HL-60 (cell line): ENCODE measurements around the gene BRF1.

ENCODE experiments used
- POLR2AphosphoS5 ChIP-seq: IDR thresholded peaks from 2 replicates; pipeline ENCODE4 v1.6.1; 2012; ENCODE audit warnings: low read depth
- TF ChIP-seq, protein P1 (sequence below): IDR thresholded peaks from one replicate; pipeline ENCODE4 v1.5.1; 2011; ENCODE audit warnings: low read length, control low read depth, inconsistent platforms; ENCODE audit not compliant: insufficient read depth

DNA sequence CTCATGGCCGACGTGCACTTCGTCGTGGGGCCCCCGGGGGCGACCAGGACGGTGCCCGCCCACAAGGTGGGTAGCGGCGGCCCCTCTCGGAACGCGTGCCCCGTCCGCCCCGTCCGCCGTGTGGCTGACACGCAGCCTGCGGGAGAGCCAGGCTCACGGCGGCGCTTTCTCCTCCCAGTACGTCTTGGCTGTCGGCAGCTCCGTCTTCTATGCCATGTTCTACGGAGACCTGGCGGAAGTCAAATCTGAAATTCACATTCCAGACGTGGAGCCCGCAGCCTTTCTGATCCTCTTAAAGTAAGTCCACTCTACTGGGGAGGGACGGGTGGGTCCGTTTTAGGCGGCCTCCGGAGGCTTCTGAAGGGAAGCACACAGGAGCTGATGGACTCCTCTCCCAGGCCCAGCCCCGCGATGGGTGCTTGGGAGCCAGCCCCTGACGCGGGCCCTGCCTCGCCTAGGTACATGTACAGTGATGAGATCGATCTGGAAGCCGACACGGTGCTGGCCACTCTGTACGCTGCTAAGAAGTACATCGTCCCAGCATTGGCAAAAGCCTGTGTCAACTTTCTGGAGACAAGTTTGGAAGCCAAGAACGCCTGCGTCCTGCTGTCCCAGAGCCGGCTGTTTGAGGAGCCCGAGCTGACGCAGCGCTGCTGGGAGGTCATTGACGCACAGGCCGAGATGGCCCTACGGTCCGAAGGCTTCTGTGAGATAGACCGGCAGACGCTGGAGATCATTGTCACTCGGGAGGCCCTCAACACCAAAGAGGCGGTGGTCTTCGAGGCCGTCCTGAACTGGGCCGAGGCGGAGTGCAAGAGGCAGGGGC is 51.4 kb downstream of the BRF1 start:
- no peak for TF ChIP-seq POLR2AphosphoS5
- TF ChIP-seq, protein P1, sequence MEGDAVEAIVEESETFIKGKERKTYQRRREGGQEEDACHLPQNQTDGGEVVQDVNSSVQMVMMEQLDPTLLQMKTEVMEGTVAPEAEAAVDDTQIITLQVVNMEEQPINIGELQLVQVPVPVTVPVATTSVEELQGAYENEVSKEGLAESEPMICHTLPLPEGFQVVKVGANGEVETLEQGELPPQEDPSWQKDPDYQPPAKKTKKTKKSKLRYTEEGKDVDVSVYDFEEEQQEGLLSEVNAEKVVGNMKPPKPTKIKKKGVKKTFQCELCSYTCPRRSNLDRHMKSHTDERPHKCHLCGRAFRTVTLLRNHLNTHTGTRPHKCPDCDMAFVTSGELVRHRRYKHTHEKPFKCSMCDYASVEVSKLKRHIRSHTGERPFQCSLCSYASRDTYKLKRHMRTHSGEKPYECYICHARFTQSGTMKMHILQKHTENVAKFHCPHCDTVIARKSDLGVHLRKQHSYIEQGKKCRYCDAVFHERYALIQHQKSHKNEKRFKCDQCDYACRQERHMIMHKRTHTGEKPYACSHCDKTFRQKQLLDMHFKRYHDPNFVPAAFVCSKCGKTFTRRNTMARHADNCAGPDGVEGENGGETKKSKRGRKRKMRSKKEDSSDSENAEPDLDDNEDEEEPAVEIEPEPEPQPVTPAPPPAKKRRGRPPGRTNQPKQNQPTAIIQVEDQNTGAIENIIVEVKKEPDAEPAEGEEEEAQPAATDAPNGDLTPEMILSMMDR: no peak
